Astrocyte of the spinal cord (primary cell): ENCODE results near the gene EMX2.

Experiments used
- DNase-seq: peaks from one replicate; pipeline ENCODE4 v3.0.0; 2011; ENCODE audit warnings: low read depth, low spot score
- H3K4me3 ChIP-seq: 2 replicates; pipeline ENCODE4 v1.5.1; 2011; ENCODE audit warnings: low read depth, mild to moderate bottlenecking, low read length, moderate library complexity
- CTCF ChIP-seq: IDR thresholded peaks from 2 replicates; pipeline ENCODE4 v1.5.1; 2012; ENCODE audit warnings: low read depth, mild to moderate bottlenecking, low read length, inconsistent platforms
- in situ Hi-C: cut with HindIII; loops from 2 replicates; pipeline ENCODE4 v1.10.0; 2017; ENCODE audit warnings: low sequenced_read_pairs

The EMX2 gene

GRCh38 chr10:117544004-117544701 is 1.6 kb downstream of the EMX2 start:
- in situ Hi-C loops: no loop called here
- no peak overlapping the region for H3K4me3 ChIP-seq
- no peak for DNase-seq
- no peak for TF ChIP-seq CTCF

GRCh38 chr10:117544711-117545140 is 2.2 kb downstream of the EMX2 start:
- H3K4me3 ChIP-seq: no peak overlapping the region
- in situ Hi-C loops: no loop called here
- TF ChIP-seq CTCF: no peak
- DNase-seq: no peak

GRCh38 chr10:117545141-117546019 is 2.8 kb downstream of the EMX2 start:
- in situ Hi-C loops: no loop called here
- H3K4me3 ChIP-seq: no peak overlapping the region
- no peak for TF ChIP-seq CTCF
- DNase-seq: no peak

- in situ Hi-C loops: no loop called here
These were observed 3.6 kb downstream of the EMX2 start for GRCh38 chr10:117546020-117546580.

GRCh38 chr10:117546581-117547015 is 4.1 kb downstream of the EMX2 start:
- in situ Hi-C loops: no loop called here
- no peak for TF ChIP-seq CTCF
- DNase-seq: no peak
- H3K4me3 ChIP-seq: no peak overlapping the region

More at GRCh38 chr10:117546020-117546580, 3.6 kb downstream of the EMX2 start:
- no peak for TF ChIP-seq CTCF
- DNase-seq: no peak
- no peak overlapping the region for H3K4me3 ChIP-seq

GRCh38 chr10:117547016-117547715 is 4.6 kb downstream of the EMX2 start:
- no peak for DNase-seq
- no peak for TF ChIP-seq CTCF
- no peak overlapping the region for H3K4me3 ChIP-seq
- in situ Hi-C loops: no loop called here
